HG02610 (cell line): ENCODE results near the gene PISD.

ENCODE experiments used
- ATAC-seq: cut with Tn5 transposase; IDR thresholded peaks from one replicate; pipeline ENCODE4 v1.9.1; 2021; ENCODE audit warnings: mild to moderate bottlenecking, moderate library complexity; ENCODE audit not compliant: unreplicated experiment

PISD gene

GRCh38 chr22:31626427-31627150, 35.4 kb downstream of the PISD start:
- no peak for ATAC-seq

- no peak for ATAC-seq
Measured at GRCh38 chr22:31625661-31626426, 36.2 kb downstream of the PISD start.

GRCh38 chr22:31625257-31625640, 36.8 kb downstream of the PISD start:
- ATAC-seq = no peak

GRCh38 chr22:31623592-31624304, 38.3 kb downstream of the PISD start:
- no peak for ATAC-seq

- no peak for ATAC-seq
Measured at GRCh38 chr22:31622980-31623379, 39.0 kb downstream of the PISD start.

- ATAC-seq = no peak
Measured at GRCh38 chr22:31621507-31622124, 40.4 kb downstream of the PISD start.

- ATAC-seq = no peak
Measured at GRCh38 chr22:31620756-31621480, 41.1 kb downstream of the PISD start.

- ATAC-seq = no peak
Measured at GRCh38 chr22:31619611-31620300, 42.3 kb downstream of the PISD start.

- no peak for ATAC-seq
Measured at GRCh38 chr22:31618471-31619176, 43.4 kb downstream of the PISD start.

- no peak for ATAC-seq
Measured at GRCh38 chr22:31618057-31618456, 44.0 kb downstream of the PISD start.

GRCh38 chr22:31616315-31616980, 45.6 kb downstream of the PISD start:
- peak; percentile 68 for ATAC-seq

- ATAC-seq = peak; percentile 12
Measured at GRCh38 chr22:31615940-31616314, 46.1 kb downstream of the PISD start.

GRCh38 chr22:31615491-31615860, 46.5 kb downstream of the PISD start:
- ATAC-seq = no peak

GRCh38 chr22:31614781-31615490, 47.1 kb downstream of the PISD start:
- ATAC-seq = no peak

GRCh38 chr22:31613904-31614296, 48.1 kb downstream of the PISD start:
- no peak for ATAC-seq

GRCh38 chr22:31613286-31613903, 48.6 kb downstream of the PISD start:
- no peak for ATAC-seq

GRCh38 chr22:31612891-31613285, 49.1 kb downstream of the PISD start:
- no peak for ATAC-seq
